Dendritic cell treated with granulocyte-macrophage colony-stimulating factor and Interleukin-4, amounts not matched to agents 40 ng/mL and 50 ng/mL, for 4 days (primary cell): Measurements from ENCODE around the gene GLP2R.

Experiments
- H3K27ac Mint-ChIP-seq: one replicate; pipeline ENCODE4 v1.8.0; 2022; ENCODE audit warnings: mild to moderate bottlenecking, mixed read lengths
- H3K27me3 Mint-ChIP-seq: one replicate; pipeline ENCODE4 v1.8.0; 2022; ENCODE audit warnings: mild to moderate bottlenecking, mixed read lengths
- H3K36me3 Mint-ChIP-seq: one replicate; pipeline ENCODE4 v1.8.0; 2022; ENCODE audit warnings: low read depth, mixed read lengths
- H3K4me1 Mint-ChIP-seq: one replicate; pipeline ENCODE4 v1.8.0; 2022; ENCODE audit warnings: low read depth, mixed read lengths
- H3K4me3 Mint-ChIP-seq: one replicate; pipeline ENCODE4 v1.8.0; 2022; ENCODE audit warnings: mild to moderate bottlenecking, moderate library complexity, mixed read lengths
- H3K9me3 Mint-ChIP-seq: one replicate; pipeline ENCODE4 v1.8.0; 2022; ENCODE audit warnings: mixed read lengths
- intact Hi-C: fragments of 100-400 bp; cut with micrococcal nuclease; formaldehyde crosslinking; loops from one replicate; pipeline ENCODE4 v1.15.0; 2022

GLP2R gene

GRCh38 chr17:9824094-9824493 is 1.6 kb upstream of the GLP2R start:
- Mint-ChIP-seq H3K4me3 (no peak overlapping the region), H3K9me3 (no peaks in the 10 kb centered on the region), H3K27ac (no peak overlapping the region), H3K36me3 (no peaks in the 10 kb centered on the region), H3K27me3 (peaks cover 7% of the 10 kb centered on the region), H3K4me1 (no peaks in the 10 kb centered on the region)
- intact Hi-C loops = no loop called here

- intact Hi-C loops = no loop called here
- H3K9me3 Mint-ChIP-seq = no peaks in the 10 kb centered on the region
- no peaks in the 10 kb centered on the region for H3K36me3 Mint-ChIP-seq
- no peaks in the 10 kb centered on the region for H3K4me1 Mint-ChIP-seq
- no peak overlapping the region for H3K27ac Mint-ChIP-seq
- no peak overlapping the region for H3K4me3 Mint-ChIP-seq
- H3K27me3 Mint-ChIP-seq = peaks cover 7% of the 10 kb centered on the region
These were observed 856 bp upstream of the GLP2R start for GRCh38 chr17:9824797-9825338.

- H3K4me1 Mint-ChIP-seq = no peaks in the 10 kb centered on the region
- intact Hi-C loops = no loop called here
- no peak overlapping the region for H3K27ac Mint-ChIP-seq
- no peaks in the 10 kb centered on the region for H3K9me3 Mint-ChIP-seq
- peaks cover 9% of the 10 kb centered on the region for H3K27me3 Mint-ChIP-seq
- H3K36me3 Mint-ChIP-seq = no peaks in the 10 kb centered on the region
- no peak overlapping the region for H3K4me3 Mint-ChIP-seq
These were observed 2.9 kb downstream of the GLP2R start for GRCh38 chr17:9828296-9829295.

- Mint-ChIP-seq H3K27me3 (peaks cover 9% of the 10 kb centered on the region), H3K36me3 (no peaks in the 10 kb centered on the region), H3K4me1 (no peaks in the 10 kb centered on the region), H3K4me3 (no peak overlapping the region), H3K9me3 (no peaks in the 10 kb centered on the region), H3K27ac (no peak overlapping the region)
- intact Hi-C loops = no loop called here
These were observed 3.6 kb downstream of the GLP2R start for GRCh38 chr17:9829343-9829742.

GRCh38 chr17:9830711-9831110 is 5.0 kb downstream of the GLP2R start:
- Mint-ChIP-seq H3K4me1 (no peaks in the 10 kb centered on the region), H3K27me3 (peaks cover 6% of the 10 kb centered on the region), H3K4me3 (no peak overlapping the region), H3K36me3 (no peaks in the 10 kb centered on the region), H3K27ac (no peak overlapping the region), H3K9me3 (no peaks in the 10 kb centered on the region)
- intact Hi-C loops = no loop called here

- no peak overlapping the region for H3K27ac Mint-ChIP-seq
- no peaks in the 10 kb centered on the region for H3K4me1 Mint-ChIP-seq
- H3K4me3 Mint-ChIP-seq = no peak overlapping the region
- no peaks in the 10 kb centered on the region for H3K36me3 Mint-ChIP-seq
- intact Hi-C loops = no loop called here
- H3K27me3 Mint-ChIP-seq = peaks cover 3% of the 10 kb centered on the region
- H3K9me3 Mint-ChIP-seq = no peaks in the 10 kb centered on the region
These were observed 8.2 kb downstream of the GLP2R start for GRCh38 chr17:9833922-9834321.

- intact Hi-C loops = no loop called here
- H3K27ac Mint-ChIP-seq = no peak overlapping the region
- H3K4me1 Mint-ChIP-seq = no peaks in the 10 kb centered on the region
- H3K36me3 Mint-ChIP-seq = no peaks in the 10 kb centered on the region
- H3K4me3 Mint-ChIP-seq = no peak overlapping the region
- peaks cover 10% of the 10 kb centered on the region for H3K27me3 Mint-ChIP-seq
- H3K9me3 Mint-ChIP-seq = no peaks in the 10 kb centered on the region
These were observed 12.1 kb downstream of the GLP2R start for GRCh38 chr17:9837551-9838471.

- Mint-ChIP-seq H3K27me3 (peaks cover 12% of the 10 kb centered on the region), H3K4me3 (no peak overlapping the region), H3K27ac (no peak overlapping the region), H3K4me1 (no peaks in the 10 kb centered on the region), H3K9me3 (no peaks in the 10 kb centered on the region), H3K36me3 (no peaks in the 10 kb centered on the region)
- intact Hi-C loops = no loop called here
These were observed 13.7 kb downstream of the GLP2R start for GRCh38 chr17:9839433-9839832.

- H3K36me3 Mint-ChIP-seq = no peaks in the 10 kb centered on the region
- H3K9me3 Mint-ChIP-seq = no peaks in the 10 kb centered on the region
- H3K27ac Mint-ChIP-seq = no peak overlapping the region
- intact Hi-C loops = no loop called here
- H3K27me3 Mint-ChIP-seq = peaks cover 14% of the 10 kb centered on the region
- no peak overlapping the region for H3K4me3 Mint-ChIP-seq
- no peaks in the 10 kb centered on the region for H3K4me1 Mint-ChIP-seq
These were observed 16.5 kb downstream of the GLP2R start for GRCh38 chr17:9842057-9842758.

- Mint-ChIP-seq H3K36me3 (no peaks in the 10 kb centered on the region), H3K4me3 (no peak overlapping the region), H3K27me3 (peaks cover 14% of the 10 kb centered on the region), H3K4me1 (no peaks in the 10 kb centered on the region), H3K9me3 (no peaks in the 10 kb centered on the region), H3K27ac (no peak overlapping the region)
- intact Hi-C loops = no loop called here
These were observed 17.7 kb downstream of the GLP2R start for GRCh38 chr17:9843152-9844010.

GRCh38 chr17:9844153-9844552 is 18.4 kb downstream of the GLP2R start:
- H3K4me1 Mint-ChIP-seq = no peaks in the 10 kb centered on the region
- intact Hi-C loops = no loop called here
- no peaks in the 10 kb centered on the region for H3K36me3 Mint-ChIP-seq
- peaks cover 11% of the 10 kb centered on the region for H3K27me3 Mint-ChIP-seq
- H3K4me3 Mint-ChIP-seq = no peak overlapping the region
- H3K27ac Mint-ChIP-seq = no peak overlapping the region
- H3K9me3 Mint-ChIP-seq = no peaks in the 10 kb centered on the region

GRCh38 chr17:9845306-9845705 is 19.6 kb downstream of the GLP2R start:
- Mint-ChIP-seq H3K36me3 (no peaks in the 10 kb centered on the region), H3K9me3 (no peaks in the 10 kb centered on the region), H3K27ac (no peak overlapping the region), H3K4me1 (no peaks in the 10 kb centered on the region), H3K27me3 (peaks cover 5% of the 10 kb centered on the region), H3K4me3 (no peak overlapping the region)
- intact Hi-C loops = no loop called here

GRCh38 chr17:9850151-9850550 is 24.4 kb downstream of the GLP2R start:
- H3K4me3 Mint-ChIP-seq = no peak overlapping the region
- no peaks in the 10 kb centered on the region for H3K9me3 Mint-ChIP-seq
- intact Hi-C loops = no loop called here
- no peaks in the 10 kb centered on the region for H3K36me3 Mint-ChIP-seq
- no peaks in the 10 kb centered on the region for H3K4me1 Mint-ChIP-seq
- peaks cover 2% of the 10 kb centered on the region for H3K27me3 Mint-ChIP-seq
- H3K27ac Mint-ChIP-seq = no peak overlapping the region
